Ovary (tissue), 9 donors: ENCODE measurements around the gene FBXO36. TPM values are rescaled to one million over a fixed set of nuclear protein-coding genes. Genes with fewer than 3 reads are reported as not detected.

Experiments
- DNase-seq, 5 donors: peaks; one replicate each; pipeline ENCODE4 v3.0.0-alpha.2; 2019 to 2020
- H3K27ac ChIP-seq, 2 donors: fragments of 200-600 bp; one replicate each; pipeline versions ENCODE4 v1.5.1 to v1.8.0; 2019 to 2022
- H3K27me3 ChIP-seq: fragments of 200-600 bp; one replicate; pipeline ENCODE4 v1.8.0; 2022
- H3K36me3 ChIP-seq: fragments of 200-600 bp; sonication (generic); one replicate; pipeline ENCODE4 v1.5.1; 2019
- H3K4me1 ChIP-seq: one replicate; pipeline ENCODE4 v1.8.1; 2013; ENCODE audit warnings: mild to moderate bottlenecking, moderate library complexity; ENCODE audit not compliant: insufficient read depth
- H3K4me3 ChIP-seq: fragments of 200-600 bp; sonication (generic); one replicate; pipeline ENCODE4 v1.5.1; 2017
- H3K9me3 ChIP-seq, 2 donors: fragments of 200-600 bp in 1 of 2; sonication (generic) in 1 of 2; one replicate each; pipeline versions ENCODE4 v1.5.1 to v1.8.1; 2013 to 2019; ENCODE audit warnings: mild to moderate bottlenecking in 1 of 2, moderate library complexity in 1 of 2
- EP300 ChIP-seq: sonication (generic); formaldehyde crosslinking; IDR thresholded peaks from one replicate; pipeline ENCODE4 v1.6.1; 2017; ENCODE audit warnings: antibody characterized with exemption
- POLR2A ChIP-seq: fragments of 450-650 bp; IDR thresholded peaks from one replicate; pipeline ENCODE4 v1.6.1; 2017; ENCODE audit warnings: antibody characterized with exemption, mild to moderate bottlenecking, moderate library complexity
- WGBS, 3 donors: extraction: QIAGEN DNeasy Blood & Tissue Kit in 1 of 3; methylation state at CpG; one replicate each; pipeline versions ENCODE4 v1.1.5 to v1.1.7; 2013 to 2017; 5-methylcytosine and 5-hydroxymethylcytosine counted together
- intact Hi-C, 4 donors: fragments of 100-400 bp; cut with DNase I; formaldehyde crosslinking; loops; one replicate each; pipeline versions ENCODE4 v1.11.0 to v1.15.1; 2022 to 2023
- polyA plus RNA-seq, 2 donors: library from polyadenylated mRNA; stranded (reverse); fragments of 200-250 nt in 1 of 2; fragments of 350-450 nt in 1 of 2; fragmentation: Illumina TruSeq in 1 of 2; extraction: RNeasy Lipid Tissue Mini Kit (QIAGEN cat#74804) in 1 of 2; gene quantifications; one replicate each; pipeline ENCODE4 v1.2.3, GENCODE V29; 2013 to 2014
- total RNA-seq, 7 donors: library from RNA; depleted of rRNA in 2 of 7; stranded (reverse); fragments of >200 nt in 2 of 7; fragmentation: NEBNext Ultra II Directional in 3 of 7; extraction: Animal tissue kit (Norgen Biotek cat#: 25700) in 3 of 7; gene quantifications; one replicate each; pipeline versions ENCODE4 v1.1.0 to v1.2.4, GENCODE V29; 2016 to 2023
- TF ChIP-seq, protein P1 (sequence below), 3 donors: fragments of 450-650 bp in 2 of 3; fragments of 200-600 bp in 1 of 3; IDR thresholded peaks; one replicate each; pipeline versions ENCODE4 v1.5.1 to v1.8.0; 2016 to 2022; ENCODE audit warnings: antibody characterized with exemption in 3 of 3, mild to moderate bottlenecking in 1 of 3
- donor health status: DM: no; HTN: no; CAD: no; lungs with moderate emphysema.
- donor health status: DM: no; HTN: no; CAD: no.
- donor health status: Bipolar disorder and iron deficiency.
- donor health status: DM: yes; HTN: yes; CAD: no.
- donor health status: DM: no; HTN: no; CAD: no.
- donor health status: DM: yes; HTN: yes; CAD: no.

Gene FBXO36
- total and polyA plus RNA-seq, 9 donors: 1.5 to 8.4 (median 3.7) TPM

DNA sequence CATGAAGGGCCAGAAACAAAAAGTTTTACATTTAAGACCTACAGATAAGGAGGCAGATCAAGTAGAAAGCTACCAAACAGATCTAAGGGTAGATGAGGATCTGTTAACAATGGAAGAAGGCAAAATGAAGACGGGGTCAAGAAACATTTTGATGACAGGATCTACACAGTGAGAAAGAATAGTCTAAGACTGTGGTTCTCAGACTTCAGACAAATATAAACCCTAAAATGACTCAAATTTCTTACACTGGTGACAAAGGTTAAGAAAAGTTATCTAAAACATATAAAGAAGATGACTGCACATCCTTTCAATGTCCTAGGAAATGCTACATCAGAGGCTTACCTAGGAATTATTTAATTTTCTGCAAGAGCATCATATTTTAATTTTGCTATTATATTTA lies 34.9 kb upstream of the FBXO36 start:
- H3K4me1 ChIP-seq: peaks cover 3% of the 10 kb centered on the region
- TF ChIP-seq, protein P1, sequence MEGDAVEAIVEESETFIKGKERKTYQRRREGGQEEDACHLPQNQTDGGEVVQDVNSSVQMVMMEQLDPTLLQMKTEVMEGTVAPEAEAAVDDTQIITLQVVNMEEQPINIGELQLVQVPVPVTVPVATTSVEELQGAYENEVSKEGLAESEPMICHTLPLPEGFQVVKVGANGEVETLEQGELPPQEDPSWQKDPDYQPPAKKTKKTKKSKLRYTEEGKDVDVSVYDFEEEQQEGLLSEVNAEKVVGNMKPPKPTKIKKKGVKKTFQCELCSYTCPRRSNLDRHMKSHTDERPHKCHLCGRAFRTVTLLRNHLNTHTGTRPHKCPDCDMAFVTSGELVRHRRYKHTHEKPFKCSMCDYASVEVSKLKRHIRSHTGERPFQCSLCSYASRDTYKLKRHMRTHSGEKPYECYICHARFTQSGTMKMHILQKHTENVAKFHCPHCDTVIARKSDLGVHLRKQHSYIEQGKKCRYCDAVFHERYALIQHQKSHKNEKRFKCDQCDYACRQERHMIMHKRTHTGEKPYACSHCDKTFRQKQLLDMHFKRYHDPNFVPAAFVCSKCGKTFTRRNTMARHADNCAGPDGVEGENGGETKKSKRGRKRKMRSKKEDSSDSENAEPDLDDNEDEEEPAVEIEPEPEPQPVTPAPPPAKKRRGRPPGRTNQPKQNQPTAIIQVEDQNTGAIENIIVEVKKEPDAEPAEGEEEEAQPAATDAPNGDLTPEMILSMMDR (IDR thresholded peaks at IDR 0.05): no peak
- TF ChIP-seq POLR2A (no peak), EP300 (no peak)
- H3K27ac ChIP-seq: no peak overlapping the region
- H3K9me3 ChIP-seq: no peaks in the 10 kb centered on the region
- DNase-seq: no peak
- WGBS, 3 donors: 88 to 93% (median 91%) methylated on average over 1 of the region's 1 CpG
- no peaks in the 10 kb centered on the region for H3K27me3 ChIP-seq
- no peaks in the 10 kb centered on the region for H3K36me3 ChIP-seq
- intact Hi-C loops: no loop called here
- no peak overlapping the region for H3K4me3 ChIP-seq

DNA sequence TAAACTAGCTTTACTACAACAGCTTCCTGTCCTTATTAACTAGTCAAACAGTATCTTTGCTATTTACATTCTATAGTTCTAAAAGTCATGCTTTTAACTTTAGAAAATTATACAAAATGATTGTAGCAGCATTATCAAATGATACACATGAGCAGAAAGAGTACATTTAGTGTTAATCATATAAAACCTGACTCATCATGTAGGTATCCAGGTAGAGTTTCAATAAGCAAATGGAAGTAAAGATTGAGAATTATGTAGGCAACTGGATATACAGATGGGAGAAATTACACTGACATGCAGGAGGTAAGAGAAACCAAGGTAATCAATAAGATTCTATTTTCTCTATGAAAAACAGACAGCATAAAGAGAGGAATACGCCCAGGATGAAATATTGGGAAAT lies 34.3 kb upstream of the FBXO36 start:
- H3K4me1 ChIP-seq: peaks cover 3% of the 10 kb centered on the region
- H3K4me3 ChIP-seq: no peak overlapping the region
- no peak for DNase-seq
- no peaks in the 10 kb centered on the region for H3K27me3 ChIP-seq
- no peak overlapping the region for H3K27ac ChIP-seq
- no peaks in the 10 kb centered on the region for H3K9me3 ChIP-seq
- 92 to 100% (median 99%) methylated on average over 1 of the region's 1 CpG for WGBS, 3 donors
- intact Hi-C loops: no loop called here
- no peaks in the 10 kb centered on the region for H3K36me3 ChIP-seq
- TF ChIP-seq POLR2A: no peak
- no peak for TF ChIP-seq EP300
- TF ChIP-seq, protein P1 (IDR thresholded peaks at IDR 0.05): no peak

DNA sequence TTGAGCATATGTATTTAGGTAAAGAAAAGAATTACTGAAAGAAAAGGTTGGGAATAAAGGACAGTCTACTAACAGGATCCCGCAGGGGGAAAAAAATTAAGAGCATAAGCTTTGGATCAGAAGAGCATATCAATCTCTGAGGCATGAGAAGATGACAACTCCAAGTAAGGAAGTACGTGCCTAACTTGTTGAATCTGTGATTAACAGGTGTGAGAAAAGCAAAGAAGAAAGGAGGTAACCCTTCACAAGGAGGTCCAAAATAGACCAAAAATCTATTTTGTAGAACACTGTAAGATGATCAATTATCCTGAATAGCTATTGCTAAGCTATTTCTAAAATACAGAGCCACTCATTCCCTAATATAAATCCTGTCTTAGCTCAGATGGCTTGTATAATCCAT lies 33.3 kb upstream of the FBXO36 start:
- no peak for DNase-seq
- 91 to 95% (median 92%) methylated on average over 2 of the region's 2 CpGs for WGBS, 3 donors
- Histone ChIP-seq H3K27me3 (no peaks in the 10 kb centered on the region), H3K4me3 (no peak overlapping the region), H3K9me3 (no peaks in the 10 kb centered on the region), H3K36me3 (no peaks in the 10 kb centered on the region), H3K4me1 (peaks cover 3% of the 10 kb centered on the region), H3K27ac (no peak overlapping the region)
- TF ChIP-seq, protein P1 (IDR thresholded peaks at IDR 0.05): no peak
- TF ChIP-seq POLR2A (no peak), EP300 (no peak)
- intact Hi-C loops: no loop called here

DNA sequence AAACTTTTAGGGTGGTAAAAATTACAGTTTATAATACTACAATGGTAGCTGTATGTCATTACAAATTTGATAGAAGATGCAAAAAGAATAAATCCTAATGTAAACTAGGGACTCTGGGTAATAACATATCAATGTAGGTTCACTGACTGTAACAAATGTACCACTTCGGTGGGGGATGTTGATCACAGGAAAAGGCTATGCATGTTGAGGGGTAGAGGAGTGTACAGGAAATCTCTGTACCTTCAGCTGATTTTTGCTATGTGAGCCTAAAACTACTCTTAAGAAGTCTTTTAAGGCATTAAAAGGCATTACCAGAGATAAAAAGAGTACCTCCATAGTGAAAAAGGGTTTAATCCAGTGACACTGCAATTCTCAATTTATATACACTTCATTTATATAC lies 25.4 kb upstream of the FBXO36 start:
- Histone ChIP-seq H3K27ac (no peak overlapping the region), H3K4me1 (peaks cover under 1% of the 10 kb centered on the region), H3K27me3 (no peaks in the 10 kb centered on the region), H3K9me3 (no peaks in the 10 kb centered on the region), H3K4me3 (no peak overlapping the region), H3K36me3 (no peaks in the 10 kb centered on the region)
- intact Hi-C loops: no loop called here
- 60 to 78% (median 77%) methylated on average over 1 of the region's 1 CpG for WGBS, 3 donors
- TF ChIP-seq POLR2A: no peak
- TF ChIP-seq EP300: no peak
- TF ChIP-seq, protein P1 (IDR thresholded peaks at IDR 0.05): no peak
- DNase-seq: no peak

DNA sequence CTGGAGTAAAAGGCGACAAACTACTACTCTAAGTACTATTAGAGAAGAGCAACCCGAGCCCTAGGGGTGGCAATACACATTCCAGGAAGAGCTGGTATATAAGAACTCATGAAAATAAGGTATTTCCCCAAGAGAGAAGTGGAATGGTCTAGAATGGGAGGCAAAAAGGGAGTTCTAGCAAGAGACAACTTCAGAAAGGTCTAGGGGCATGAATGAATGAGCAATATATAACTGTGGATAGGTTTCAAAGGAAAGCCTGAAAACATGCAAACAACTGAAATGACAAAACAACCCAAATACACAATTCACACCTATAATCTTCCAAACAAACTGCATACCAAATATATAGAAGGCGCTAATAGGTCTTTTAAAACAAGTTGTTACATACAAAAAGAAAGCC lies 22.7 kb upstream of the FBXO36 start:
- WGBS, 3 donors: 94 to 98% (median 97%) methylated on average over 3 of the region's 3 CpGs
- intact Hi-C loops: no loop called here
- no peaks in the 10 kb centered on the region for H3K9me3 ChIP-seq
- H3K36me3 ChIP-seq: no peaks in the 10 kb centered on the region
- no peak overlapping the region for H3K4me3 ChIP-seq
- H3K27ac ChIP-seq: no peak overlapping the region
- H3K4me1 ChIP-seq: peaks cover 4% of the 10 kb centered on the region
- H3K27me3 ChIP-seq: no peaks in the 10 kb centered on the region
- no peak for DNase-seq
- TF ChIP-seq EP300: no peak
- TF ChIP-seq, protein P1 (IDR thresholded peaks at IDR 0.05): no peak
- TF ChIP-seq POLR2A: no peak
